Measurements from ENCODE around the gene NSD2. TPM values are rescaled to one million over a fixed set of nuclear protein-coding genes. Genes with fewer than 3 reads are reported as not detected.

Gene NSD2
- total RNA-seq, 6 experiments from 2014 or later, result 11.4 to 19.4 (median 14.0) TPM

- Histone ChIP-seq H3K4me3 (no peak overlapping the region), H3K27ac (no peak overlapping the region), H3K27me3 (no peaks in the 10 kb centered on the region), H3K9me3 (no peaks in the 10 kb centered on the region), H3K4me1 (no peaks in the 10 kb centered on the region), H3K36me3 (peaks cover 0 to 17% (median 0%) of the 10 kb centered on the region in 4 donors)
- TF ChIP-seq CTCF (IDR thresholded peaks at IDR 0.05), result no peak
- no peak for TF ChIP-seq POLR2A (IDR thresholded peaks at IDR 0.05)
- intact Hi-C loops (cut with DNase I), result loop anchor here in 1 of 2 donors (10.0 kb wide), 1 partner anchor 156 kb away; no protein-coding TSS in a partner anchor
- DNase-seq (no peak), ATAC-seq (no peak)
- WGBS (ENCODE audit: insufficient coverage, low coverage, low lambda C conversion rate, missing lambda C conversion rate), result 75% methylated on average over 5 of the region's 6 CpGs
Measured at GRCh38 chr4:1901127-1901526, 29.9 kb downstream of the NSD2 start.

GRCh38 chr4:1902243-1902642, 31.1 kb downstream of the NSD2 start:
- intact Hi-C loops (cut with DNase I), result loop anchor here in 1 of 2 donors (10.0 kb wide), 1 partner anchor 157 kb away; no protein-coding TSS in a partner anchor
- ATAC-seq, result no peak

DNA sequence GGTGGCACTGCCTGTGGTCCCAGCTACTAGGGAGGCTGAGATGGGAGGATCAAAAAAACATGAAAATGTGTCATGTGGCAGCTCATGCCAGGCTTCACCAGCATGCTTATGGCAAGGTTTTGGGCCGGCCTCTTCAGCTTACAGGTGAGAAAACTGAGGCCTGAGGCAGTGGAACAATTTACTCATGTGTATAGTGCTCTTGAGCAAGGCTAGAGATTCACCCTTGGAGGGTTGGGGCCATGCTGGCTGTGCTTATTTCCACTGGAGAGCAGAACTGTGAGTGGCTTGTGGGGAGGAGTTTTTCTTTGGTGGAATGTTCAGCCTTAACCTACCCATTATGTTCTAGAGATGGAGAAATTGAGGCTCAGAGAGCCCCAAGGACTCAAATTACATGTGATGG, 31.8 kb downstream of the NSD2 start:
- no CpG with 5 or more reads among the region's 1 CpG for WGBS (ENCODE audit: insufficient coverage, low coverage, low lambda C conversion rate, missing lambda C conversion rate)
- no peak for ATAC-seq
- Histone ChIP-seq H3K9me3 (no peaks in the 10 kb centered on the region), H3K4me3 (no peak overlapping the region), H3K27me3 (no peaks in the 10 kb centered on the region), H3K4me1 (no peaks in the 10 kb centered on the region), H3K27ac (no peak overlapping the region), H3K36me3 (peaks cover 0 to 17% (median 0%) of the 10 kb centered on the region in 4 donors)
- no peak for TF ChIP-seq POLR2A (IDR thresholded peaks at IDR 0.05)
- no peak for TF ChIP-seq CTCF (IDR thresholded peaks at IDR 0.05)
- intact Hi-C loops (cut with DNase I), result loop anchor here in 1 of 2 donors (10.0 kb wide), 1 partner anchor 158 kb away; no protein-coding TSS in a partner anchor
- DNase-seq, result no peak

More at GRCh38 chr4:1902243-1902642, 31.1 kb downstream of the NSD2 start:
- WGBS (ENCODE audit: insufficient coverage, low coverage, low lambda C conversion rate, missing lambda C conversion rate), result 94% methylated on average over 2 of the region's 2 CpGs
- no peaks in the 10 kb centered on the region for H3K27me3 ChIP-seq
- no peaks in the 10 kb centered on the region for H3K9me3 ChIP-seq
- H3K4me1 ChIP-seq, result no peaks in the 10 kb centered on the region
- no peak overlapping the region for H3K27ac ChIP-seq
- no peak for DNase-seq
- no peak overlapping the region for H3K4me3 ChIP-seq
- TF ChIP-seq CTCF (IDR thresholded peaks at IDR 0.05) (no peak), POLR2A (IDR thresholded peaks at IDR 0.05) (no peak)
- H3K36me3 ChIP-seq, result peaks cover 0 to 17% (median 0%) of the 10 kb centered on the region in 4 donors

DNA sequence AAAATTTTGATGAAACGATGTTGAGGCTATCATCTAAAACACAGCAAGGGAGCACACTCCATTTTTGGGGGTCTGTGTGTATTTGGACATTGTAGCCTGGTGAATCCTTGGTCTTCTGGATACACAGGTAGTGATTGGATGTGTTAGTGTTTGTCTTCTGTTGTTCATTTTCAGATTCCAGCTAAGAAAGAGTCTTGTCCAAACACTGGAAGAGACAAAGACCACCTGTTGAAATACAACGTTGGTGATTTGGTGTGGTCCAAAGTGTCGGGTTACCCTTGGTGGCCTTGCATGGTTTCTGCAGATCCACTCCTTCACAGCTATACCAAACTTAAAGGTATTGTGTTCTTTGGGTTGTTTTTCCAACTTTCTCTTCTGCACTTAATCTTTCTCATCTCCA, 32.8 kb downstream of the NSD2 start:
- 71% methylated on average over 2 of the region's 3 CpGs for WGBS (ENCODE audit: insufficient coverage, low coverage, low lambda C conversion rate, missing lambda C conversion rate)
- Histone ChIP-seq H3K4me1 (no peaks in the 10 kb centered on the region), H3K9me3 (no peaks in the 10 kb centered on the region), H3K27me3 (no peaks in the 10 kb centered on the region), H3K27ac (no peak overlapping the region), H3K36me3 (peaks cover 0 to 17% (median 0%) of the 10 kb centered on the region in 4 donors), H3K4me3 (no peak overlapping the region)
- intact Hi-C loops (cut with DNase I), result loop anchor here in 1 of 2 donors (10.0 kb wide), 1 partner anchor 159 kb away; no protein-coding TSS in a partner anchor
- DNase-seq (no peak), ATAC-seq (no peak)
- TF ChIP-seq CTCF (IDR thresholded peaks at IDR 0.05) (no peak), POLR2A (IDR thresholded peaks at IDR 0.05) (no peak)

Measured in right lobe of liver (tissue), 6 donors.